ENCODE results near the gene FAM163B.

Gene FAM163B

GRCh38 chr9:133609311-133610098 is at the start of gene FAM163B:
FAM163B (minus strand) TSS chr9:133609389; CDS start chr9:133580223, 29,166 bp downstream.
- peak; percentile 83 for DNase-seq

- no peak for DNase-seq
Observed at GRCh38 chr9:133657120-133657661, 48.0 kb upstream of the FAM163B start.

GRCh38 chr9:133656211-133657119 is 47.3 kb upstream of the FAM163B start:
- no peak for DNase-seq

GRCh38 chr9:133655701-133656100 is 46.5 kb upstream of the FAM163B start:
- no peak for DNase-seq

GRCh38 chr9:133654736-133655657 is 45.8 kb upstream of the FAM163B start:
- no peak for DNase-seq

DNA sequence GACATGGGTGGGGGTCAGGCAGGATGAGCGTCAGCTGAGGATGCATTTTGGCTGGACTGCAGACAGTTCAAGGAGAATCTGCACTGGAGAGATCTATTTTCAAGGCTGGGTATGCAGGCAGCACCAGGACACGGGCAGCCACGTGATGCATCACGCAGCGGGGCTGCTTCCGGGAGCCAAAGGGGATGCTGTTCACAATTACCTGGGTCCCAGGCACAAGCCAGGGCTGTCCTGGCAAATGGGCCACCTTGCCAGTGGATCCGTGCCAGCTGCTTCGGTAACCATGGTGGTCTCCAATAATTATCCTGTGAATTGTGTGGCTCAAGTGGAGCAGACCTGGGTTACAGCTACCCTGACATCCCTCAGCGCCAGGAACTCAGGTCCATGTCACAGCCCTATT is 44.4 kb upstream of the FAM163B start:
- no peak for DNase-seq

DNA sequence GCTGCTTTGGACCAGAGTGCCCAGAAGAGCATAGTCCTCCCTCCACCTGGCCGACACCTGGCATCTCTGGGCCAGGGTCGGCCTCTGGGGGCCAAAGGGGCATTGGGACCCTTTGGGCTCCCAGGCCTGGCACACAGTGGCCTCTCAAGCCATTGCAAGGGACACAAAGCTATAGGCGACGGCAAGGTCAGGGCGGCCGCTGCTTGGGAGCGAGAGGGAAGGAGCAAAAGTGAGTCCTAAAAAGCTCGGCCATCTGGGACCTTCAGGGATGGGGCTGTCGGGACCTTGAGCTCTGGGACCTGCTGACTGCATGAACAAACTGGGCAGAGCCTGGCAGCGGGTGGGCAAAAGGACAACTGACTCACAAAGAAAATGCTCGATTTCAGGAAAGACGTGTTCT is 40.8 kb upstream of the FAM163B start:
- no peak for DNase-seq

DNA sequence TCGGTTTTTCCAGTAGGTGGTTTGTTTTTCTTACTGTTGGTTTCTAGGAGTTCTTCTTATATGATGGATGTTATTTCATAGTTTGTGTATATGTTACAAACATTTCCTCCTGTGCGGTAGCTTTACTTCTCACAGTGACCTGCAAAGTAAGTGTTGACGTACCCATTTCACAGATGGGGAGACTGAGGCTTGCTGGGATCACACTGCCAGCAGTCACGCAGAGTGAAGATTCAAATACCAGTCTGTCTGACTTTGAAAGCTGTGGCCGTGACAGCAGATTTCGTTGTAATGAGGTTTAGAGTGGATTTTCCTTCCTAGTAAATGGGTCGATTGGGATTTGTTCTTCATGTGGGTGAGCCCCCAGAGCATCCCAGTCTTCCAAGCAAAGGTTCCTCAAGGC is 40.0 kb upstream of the FAM163B start:
- no peak for DNase-seq

- no peak for DNase-seq
Observed at GRCh38 chr9:133647765-133648469, 38.7 kb upstream of the FAM163B start.

DNA sequence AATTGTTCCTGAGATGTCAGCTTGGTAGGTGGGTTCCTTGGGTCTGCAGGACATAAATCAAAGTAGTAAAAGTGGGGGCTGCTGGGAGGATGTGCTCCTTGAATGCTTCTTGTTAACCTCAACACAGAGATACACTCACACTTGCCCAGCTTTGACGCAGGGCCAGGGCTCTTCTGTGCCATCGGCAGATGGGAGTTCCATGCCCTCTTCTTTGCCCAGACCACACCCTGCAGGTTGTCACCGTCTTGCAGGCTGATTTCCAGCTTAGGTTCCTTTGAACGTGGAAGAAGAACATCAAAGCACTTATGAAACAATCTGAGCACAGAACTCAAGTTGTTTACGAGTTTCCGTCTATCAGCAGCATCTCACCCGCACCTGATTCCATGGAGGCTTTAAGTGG is 38.0 kb upstream of the FAM163B start:
- DNase-seq: no peak

DNA sequence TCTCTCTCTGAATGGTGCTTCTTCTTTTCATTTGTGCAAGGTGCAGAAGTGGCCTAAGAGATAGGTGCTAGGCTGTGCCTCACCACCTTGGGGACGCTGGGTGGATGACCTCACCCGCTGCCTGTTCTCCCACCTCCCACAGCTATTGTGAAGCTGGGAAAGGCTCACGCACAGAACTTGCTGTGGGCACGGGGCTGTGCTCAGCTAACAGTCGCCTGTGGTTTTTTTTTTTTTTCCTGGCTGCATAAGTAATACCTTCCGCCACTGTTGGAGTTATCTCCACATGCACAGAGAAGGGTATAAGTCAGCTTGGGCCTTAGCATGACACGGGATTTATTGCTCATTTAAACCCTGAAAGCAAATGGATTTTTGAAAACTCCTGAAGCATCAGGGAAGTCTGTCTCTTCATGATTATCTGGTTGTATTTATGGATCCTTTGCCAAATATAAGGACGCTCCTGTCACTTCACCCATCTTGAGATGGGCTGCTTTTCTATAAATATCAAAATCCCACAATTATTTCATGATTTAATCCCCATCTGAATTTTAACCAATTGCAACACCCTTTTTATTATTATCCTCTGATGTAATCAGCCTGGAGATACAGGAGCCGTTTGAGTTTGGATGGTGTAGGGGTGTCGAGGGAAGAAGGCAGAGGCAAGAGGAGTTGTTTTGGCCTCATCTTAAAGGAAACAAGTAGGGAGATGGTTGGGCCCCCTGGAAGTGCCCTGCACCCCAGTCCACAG is 36.0 kb upstream of the FAM163B start:
- no peak for DNase-seq

- DNase-seq: no peak
Observed at GRCh38 chr9:133643978-133644760, 35.0 kb upstream of the FAM163B start.

- DNase-seq: no peak
Observed at GRCh38 chr9:133643362-133643755, 34.2 kb upstream of the FAM163B start.

- DNase-seq: peak; percentile 47
Observed at GRCh38 chr9:133642708-133643361, 33.6 kb upstream of the FAM163B start.

GRCh38 chr9:133641861-133642595 is 32.8 kb upstream of the FAM163B start:
- DNase-seq: no peak

GRCh38 chr9:133641396-133641655 is 32.1 kb upstream of the FAM163B start:
- no peak for DNase-seq

- DNase-seq: no peak
Observed at GRCh38 chr9:133640580-133641395, 31.6 kb upstream of the FAM163B start.

DNA sequence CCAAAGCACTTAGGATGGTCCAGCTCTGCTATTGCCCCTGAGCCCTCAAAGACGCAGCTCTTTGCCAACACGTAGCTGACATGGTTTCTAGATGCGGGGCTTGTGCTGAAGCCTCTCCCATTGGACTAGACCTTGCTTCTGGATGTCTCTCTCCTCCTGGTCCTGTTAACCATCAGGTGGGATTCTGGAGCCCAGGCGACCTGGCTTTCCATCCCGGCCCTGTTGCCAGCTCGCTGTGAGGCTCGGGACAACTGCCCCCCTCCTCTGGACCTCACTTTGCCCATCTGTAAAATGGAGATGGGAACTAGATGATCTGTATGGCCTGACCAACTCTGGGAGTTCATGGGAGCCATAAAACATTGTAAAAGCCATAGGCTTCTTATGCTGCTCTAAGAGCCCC is 31.0 kb upstream of the FAM163B start:
- DNase-seq: no peak

All from islet precursor cell (in vitro differentiated cells).